Measurements from ENCODE around the gene ADGRG6. TPM values are rescaled to one million over a fixed set of nuclear protein-coding genes. Genes with fewer than 3 reads are reported as not detected.

Gene ADGRG6
- total RNA-seq, 1 donor from 2014 or later: 35.3 TPM

DNA sequence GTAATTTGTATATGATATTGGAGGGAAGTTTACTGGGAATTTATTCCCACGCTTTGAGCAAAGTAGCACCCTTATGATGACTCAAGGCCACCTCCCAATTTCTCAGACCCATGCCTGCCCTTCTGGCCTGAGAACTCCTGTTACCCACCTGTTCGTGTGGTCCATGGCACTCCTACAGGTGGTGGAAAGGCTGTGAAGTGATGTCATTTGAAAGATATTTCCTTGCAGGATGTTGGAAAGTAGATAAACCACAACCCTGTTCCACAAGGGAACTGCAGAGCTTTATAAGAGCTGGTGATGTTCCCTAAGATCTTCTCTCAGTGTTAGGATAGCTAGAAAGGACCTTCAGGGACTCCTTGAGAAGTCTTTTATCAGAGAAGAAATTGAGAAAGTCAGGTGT, 70.5 kb downstream of the ADGRG6 start:
- H3K4me3 ChIP-seq (ENCODE audit: low read depth, low read length): no peak overlapping the region
- TF ChIP-seq CTCF (conservative IDR thresholded peaks at IDR 0.05; ENCODE audit: low read depth, low read length): peak; percentile 11
- peak; percentile 60 for DNase-seq (ENCODE audit: low read depth)

DNA sequence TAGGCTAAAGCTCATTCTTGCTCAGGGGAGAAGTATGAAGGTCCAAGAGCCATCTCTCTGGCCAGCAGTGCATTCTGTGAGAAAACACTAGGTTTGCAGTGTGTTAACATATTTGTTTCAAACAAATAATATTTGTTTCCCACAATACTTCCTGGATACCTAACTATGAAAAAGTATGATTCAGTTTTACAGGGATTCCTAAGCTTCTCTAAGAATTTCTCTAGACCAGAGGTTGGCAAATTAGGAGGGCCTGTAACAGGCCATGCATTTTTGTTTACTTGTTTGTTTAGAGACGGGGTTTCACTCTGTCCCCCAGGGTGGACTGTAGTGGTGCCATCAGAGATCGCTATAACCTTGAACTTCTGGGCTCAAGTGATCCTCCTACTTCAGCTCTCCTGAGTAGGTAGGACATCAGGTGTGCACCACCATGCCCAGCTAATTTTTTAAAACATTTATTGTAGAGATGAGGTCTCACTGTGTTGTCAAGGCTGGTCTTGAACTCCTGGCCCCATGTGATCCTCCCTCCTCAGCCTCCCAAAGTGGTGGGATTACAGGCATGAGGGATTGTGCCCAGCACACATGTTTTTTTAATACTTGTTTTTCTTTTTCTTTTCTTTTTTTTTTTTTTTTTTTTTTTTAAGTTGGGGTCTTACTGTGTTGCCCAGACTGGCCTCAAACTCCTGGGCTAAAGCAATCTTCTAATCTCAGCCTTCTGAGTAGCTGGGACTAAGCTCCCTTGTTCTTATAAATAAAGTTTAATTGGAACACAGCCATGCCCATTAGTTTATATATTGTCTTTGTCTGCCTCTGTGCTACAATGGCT, 71.7 kb downstream of the ADGRG6 start:
- H3K4me3 ChIP-seq (ENCODE audit: low read depth, low read length): no peak overlapping the region
- no peak for DNase-seq (ENCODE audit: low read depth)
- no peak for TF ChIP-seq CTCF (conservative IDR thresholded peaks at IDR 0.05; ENCODE audit: low read depth, low read length)

- no peak for TF ChIP-seq CTCF (conservative IDR thresholded peaks at IDR 0.05; ENCODE audit: low read depth, low read length)
- no peak overlapping the region for H3K4me3 ChIP-seq (ENCODE audit: low read depth, low read length)
- DNase-seq (ENCODE audit: low read depth): no peak
Measured at GRCh38 chr6:142374091-142374770, 72.4 kb downstream of the ADGRG6 start.

GRCh38 chr6:142374965-142375733, 73.3 kb downstream of the ADGRG6 start:
- peak; percentile 97 for DNase-seq (ENCODE audit: low read depth)
- no peak overlapping the region for H3K4me3 ChIP-seq (ENCODE audit: low read depth, low read length)
- no peak for TF ChIP-seq CTCF (conservative IDR thresholded peaks at IDR 0.05; ENCODE audit: low read depth, low read length)

- no peak overlapping the region for H3K4me3 ChIP-seq (ENCODE audit: low read depth, low read length)
- no peak for TF ChIP-seq CTCF (conservative IDR thresholded peaks at IDR 0.05; ENCODE audit: low read depth, low read length)
- no peak for DNase-seq (ENCODE audit: low read depth)
Measured at GRCh38 chr6:142376115-142376514, 74.3 kb downstream of the ADGRG6 start.

GRCh38 chr6:142376800-142377496, 75.1 kb downstream of the ADGRG6 start:
- TF ChIP-seq CTCF (conservative IDR thresholded peaks at IDR 0.05; ENCODE audit: low read depth, low read length): no peak
- H3K4me3 ChIP-seq (ENCODE audit: low read depth, low read length): no peak overlapping the region
- no peak for DNase-seq (ENCODE audit: low read depth)
